Sigmoid colon (tissue), 7 donors: ENCODE results near the gene IGDCC3. TPM values are rescaled to one million over a fixed set of nuclear protein-coding genes. Genes with fewer than 3 reads are reported as not detected.

Experiments
- DNase-seq: peaks from one replicate; pipeline ENCODE4 v3.0.0-alpha.2; 2019
- H3K27ac ChIP-seq, 4 donors: fragments of 200-600 bp; sonication (generic); one replicate each; pipeline ENCODE4 v1.5.1; 2016 to 2019; ENCODE audit warnings: mild to moderate bottlenecking in 1 of 4
- H3K27me3 ChIP-seq, 3 donors: fragments of 200-600 bp; sonication (generic); one replicate each; pipeline ENCODE4 v1.5.1; 2019; ENCODE audit warnings: mild to moderate bottlenecking in 1 of 3
- H3K36me3 ChIP-seq, 4 donors: fragments of 200-600 bp; sonication (generic); one replicate each; pipeline ENCODE4 v1.5.1; 2016 to 2019
- H3K4me1 ChIP-seq, 4 donors: fragments of 200-600 bp; sonication (generic); one replicate each; pipeline ENCODE4 v1.5.1; 2017 to 2019
- H3K4me3 ChIP-seq, 4 donors: fragments of 200-600 bp; sonication (generic); one replicate each; pipeline ENCODE4 v1.5.1; 2017 to 2019; ENCODE audit warnings: mild to moderate bottlenecking in 2 of 4, moderate library complexity in 1 of 4
- H3K9me3 ChIP-seq, 4 donors: fragments of 200-600 bp in 3 of 4; sonication (generic) in 3 of 4; one replicate each; pipeline versions ENCODE4 v1.5.1 to v1.6.1; 2013 to 2019
- CTCF ChIP-seq, 4 experiments: fragments of 450-650 bp in 3 of 4; fragments of 200-600 bp in 1 of 4; IDR thresholded peaks; one replicate each; pipeline ENCODE4 v1.5.1; 2016 to 2019; ENCODE audit warnings: antibody characterized with exemption in 4 of 4, mild to moderate bottlenecking in 3 of 4, moderate library complexity in 2 of 4
- EP300 ChIP-seq, 4 donors: sonication (generic); formaldehyde crosslinking; IDR thresholded peaks; one replicate each; pipeline ENCODE4 v1.6.1; 2017; ENCODE audit warnings: antibody characterized with exemption in 4 of 4
- POLR2A ChIP-seq, 2 donors: fragments of 450-650 bp; IDR thresholded peaks; one replicate each; pipeline ENCODE4 v1.6.1; 2016; ENCODE audit warnings: antibody characterized with exemption in 2 of 2, mild to moderate bottlenecking in 2 of 2, moderate library complexity in 2 of 2
- POLR2AphosphoS5 ChIP-seq, 4 donors: sonication (generic); formaldehyde crosslinking; IDR thresholded peaks; one replicate each; pipeline ENCODE4 v1.6.1; 2017; ENCODE audit warnings: antibody characterized with exemption in 4 of 4
- WGBS, 2 donors: extraction: QIAGEN DNeasy Blood & Tissue Kit; methylation state at CpG; one replicate each; pipeline ENCODE4 v1.1.7; 2013; 5-methylcytosine and 5-hydroxymethylcytosine counted together
- intact Hi-C: fragments of 100-400 bp; cut with DNase I; formaldehyde crosslinking; loops from one replicate; pipeline ENCODE4 v1.15.1; 2023
- polyA plus RNA-seq, 3 donors: library from polyadenylated mRNA; stranded (reverse); fragments of 200-250 nt; gene quantifications; one replicate each; pipeline ENCODE4 v1.2.3, GENCODE V29; 2013
- total RNA-seq, 4 donors: library from RNA; depleted of rRNA; stranded (reverse); fragments of >200 nt; gene quantifications; one replicate each; pipeline ENCODE4 v1.1.0, GENCODE V29; 2016
- donor health status: healthy with polysubstance abuse.
- donor health status: Bipolar disorder and iron deficiency.
- donor health status: healthy.

IGDCC3 gene
- total and polyA plus RNA-seq, 7 donors, result under 0.01 to 0.55 (median 0.12) TPM; not detected in 2

GRCh38 chr15:65409036-65409631, 31.3 kb upstream of the IGDCC3 start:
- intact Hi-C loops, result no loop called here
- DNase-seq, result no peak
- Histone ChIP-seq H3K4me3 (no peak overlapping the region), H3K36me3 (no peaks in the 10 kb centered on the region), H3K27me3 (no peaks in the 10 kb centered on the region), H3K27ac (no peak overlapping the region), H3K9me3 (no peaks in the 10 kb centered on the region), H3K4me1 (no peaks in the 10 kb centered on the region)
- WGBS, 2 donors, result 65 to 73% methylated on average over 7 of the region's 7 CpGs
- no peak for TF ChIP-seq EP300 (IDR thresholded peaks at IDR 0.05)
- no peak for TF ChIP-seq POLR2A (IDR thresholded peaks at IDR 0.05)
- no peak for TF ChIP-seq POLR2AphosphoS5 (IDR thresholded peaks at IDR 0.05)
- TF ChIP-seq CTCF (IDR thresholded peaks at IDR 0.05), result no peak

GRCh38 chr15:65408324-65409035, 30.7 kb upstream of the IGDCC3 start:
- H3K9me3 ChIP-seq, result no peaks in the 10 kb centered on the region
- H3K27me3 ChIP-seq, result no peaks in the 10 kb centered on the region
- intact Hi-C loops, result no loop called here
- no peaks in the 10 kb centered on the region for H3K36me3 ChIP-seq
- H3K4me3 ChIP-seq, result no peak overlapping the region
- no peak for DNase-seq
- WGBS, 2 donors, result 68% methylated on average over 7 of the region's 7 CpGs
- no peaks in the 10 kb centered on the region for H3K4me1 ChIP-seq
- no peak overlapping the region for H3K27ac ChIP-seq
- TF ChIP-seq POLR2A (IDR thresholded peaks at IDR 0.05), result no peak
- TF ChIP-seq EP300 (IDR thresholded peaks at IDR 0.05), result no peak
- TF ChIP-seq POLR2AphosphoS5 (IDR thresholded peaks at IDR 0.05), result no peak
- TF ChIP-seq CTCF (IDR thresholded peaks at IDR 0.05), result no peak

GRCh38 chr15:65406424-65407000, 28.7 kb upstream of the IGDCC3 start:
- no peak overlapping the region for H3K4me3 ChIP-seq
- H3K27me3 ChIP-seq, result no peaks in the 10 kb centered on the region
- DNase-seq, result no peak
- TF ChIP-seq POLR2A (IDR thresholded peaks at IDR 0.05) (no peak), POLR2AphosphoS5 (IDR thresholded peaks at IDR 0.05) (no peak), CTCF (IDR thresholded peaks at IDR 0.05) (no peak), EP300 (IDR thresholded peaks at IDR 0.05) (no peak)
- no peak overlapping the region for H3K27ac ChIP-seq
- WGBS, 2 donors, result 73 to 85% methylated on average over 10 of the region's 10 CpGs
- no peaks in the 10 kb centered on the region for H3K4me1 ChIP-seq
- intact Hi-C loops, result no loop called here
- no peaks in the 10 kb centered on the region for H3K9me3 ChIP-seq
- no peaks in the 10 kb centered on the region for H3K36me3 ChIP-seq

- intact Hi-C loops, result no loop called here
- Histone ChIP-seq H3K4me3 (no peak overlapping the region), H3K36me3 (no peaks in the 10 kb centered on the region), H3K27me3 (no peaks in the 10 kb centered on the region), H3K4me1 (no peaks in the 10 kb centered on the region), H3K9me3 (no peaks in the 10 kb centered on the region), H3K27ac (no peak overlapping the region)
- no peak for DNase-seq
- TF ChIP-seq EP300 (IDR thresholded peaks at IDR 0.05) (no peak), POLR2AphosphoS5 (IDR thresholded peaks at IDR 0.05) (no peak), CTCF (IDR thresholded peaks at IDR 0.05) (no peak), POLR2A (IDR thresholded peaks at IDR 0.05) (no peak)
- WGBS, 2 donors, result 81 to 83% methylated on average over 7 of the region's 7 CpGs
These were observed 28.1 kb upstream of the IGDCC3 start for GRCh38 chr15:65405791-65406423.
